ENCODE measurements around the gene PRR3.

GRCh38 chr6:30515944-30516753 is 40.9 kb upstream of the PRR3 start:
- peak; percentile 76 for TF ChIP-seq POLR2A (IDR thresholded peaks at IDR 0.05)
- TF ChIP-seq CTCF (IDR thresholded peaks at IDR 0.05) = peak in 1 of 3 donors; percentile 28
- peak; percentile 52 for TF ChIP-seq EP300 (IDR thresholded peaks at IDR 0.05)

Measured in ovary (tissue), 3 donors.